Measurements from ENCODE around the gene ASIC1. TPM values are rescaled to one million over a fixed set of nuclear protein-coding genes. Genes with fewer than 3 reads are reported as not detected.
"Not testable (repeated sequence)": the region's sequence is repeated elsewhere in the genome, so short reads cannot be mapped to it uniquely, and the experiment has no call there.

ASIC1 gene
- total RNA-seq, 6 experiments from 2014 or later = 1.3 to 2.4 (median 1.6) TPM

DNA sequence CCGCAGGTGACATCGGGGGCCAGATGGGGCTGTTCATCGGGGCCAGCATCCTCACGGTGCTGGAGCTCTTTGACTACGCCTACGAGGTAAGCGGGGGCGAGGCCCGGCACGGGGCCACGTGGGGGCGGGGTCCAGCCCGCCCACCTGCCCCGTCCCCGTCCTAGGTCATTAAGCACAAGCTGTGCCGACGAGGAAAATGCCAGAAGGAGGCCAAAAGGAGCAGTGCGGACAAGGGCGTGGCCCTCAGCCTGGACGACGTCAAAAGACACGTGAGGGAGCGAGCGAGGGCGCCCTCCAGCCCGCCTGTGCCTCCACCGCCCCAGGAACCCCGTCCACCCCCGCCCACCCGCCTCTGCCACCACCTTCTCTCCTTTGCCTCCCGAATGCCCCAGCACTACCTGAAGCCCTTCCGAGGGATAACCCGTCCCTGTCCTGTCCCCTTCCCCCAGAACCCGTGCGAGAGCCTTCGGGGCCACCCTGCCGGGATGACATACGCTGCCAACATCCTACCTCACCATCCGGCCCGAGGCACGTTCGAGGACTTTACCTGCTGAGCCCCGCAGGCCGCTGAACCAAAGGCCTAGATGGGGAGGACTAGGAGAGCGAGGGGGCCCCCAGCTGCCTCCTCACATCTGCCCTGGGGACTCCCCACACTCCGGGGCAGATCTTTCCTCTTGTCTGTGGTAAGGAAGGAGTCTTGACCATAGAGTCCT lies 23.9 kb downstream of the ASIC1 start:
- Mint-ChIP-seq H3K36me3 (ENCODE audit: low read depth) (no peaks in the 10 kb centered on the region), H3K9me3 (no peaks in the 10 kb centered on the region), H3K27ac (no peak overlapping the region), H3K4me1 (ENCODE audit: low read depth) (peaks cover 14% of the 10 kb centered on the region), H3K27me3 (ENCODE audit: insufficient read depth) (peaks cover 12% of the 10 kb centered on the region), H3K4me3 (no peak overlapping the region)
- DNase-seq = no peak
- TF ChIP-seq, protein P1, sequence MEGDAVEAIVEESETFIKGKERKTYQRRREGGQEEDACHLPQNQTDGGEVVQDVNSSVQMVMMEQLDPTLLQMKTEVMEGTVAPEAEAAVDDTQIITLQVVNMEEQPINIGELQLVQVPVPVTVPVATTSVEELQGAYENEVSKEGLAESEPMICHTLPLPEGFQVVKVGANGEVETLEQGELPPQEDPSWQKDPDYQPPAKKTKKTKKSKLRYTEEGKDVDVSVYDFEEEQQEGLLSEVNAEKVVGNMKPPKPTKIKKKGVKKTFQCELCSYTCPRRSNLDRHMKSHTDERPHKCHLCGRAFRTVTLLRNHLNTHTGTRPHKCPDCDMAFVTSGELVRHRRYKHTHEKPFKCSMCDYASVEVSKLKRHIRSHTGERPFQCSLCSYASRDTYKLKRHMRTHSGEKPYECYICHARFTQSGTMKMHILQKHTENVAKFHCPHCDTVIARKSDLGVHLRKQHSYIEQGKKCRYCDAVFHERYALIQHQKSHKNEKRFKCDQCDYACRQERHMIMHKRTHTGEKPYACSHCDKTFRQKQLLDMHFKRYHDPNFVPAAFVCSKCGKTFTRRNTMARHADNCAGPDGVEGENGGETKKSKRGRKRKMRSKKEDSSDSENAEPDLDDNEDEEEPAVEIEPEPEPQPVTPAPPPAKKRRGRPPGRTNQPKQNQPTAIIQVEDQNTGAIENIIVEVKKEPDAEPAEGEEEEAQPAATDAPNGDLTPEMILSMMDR (IDR thresholded peaks at IDR 0.05) = no peak

- TF ChIP-seq, protein P1 (IDR thresholded peaks at IDR 0.05) = no peak
- H3K9me3 Mint-ChIP-seq = no peaks in the 10 kb centered on the region
- H3K4me1 Mint-ChIP-seq (ENCODE audit: low read depth) = peaks cover 28% of the 10 kb centered on the region
- peaks cover 9% of the 10 kb centered on the region for H3K27me3 Mint-ChIP-seq (ENCODE audit: insufficient read depth)
- H3K27ac Mint-ChIP-seq = no peak overlapping the region
- no peak overlapping the region for H3K4me3 Mint-ChIP-seq
- DNase-seq = no peak
- H3K36me3 Mint-ChIP-seq (ENCODE audit: low read depth) = peaks cover 7% of the 10 kb centered on the region
Observed at GRCh38 chr12:50082644-50083043, 25.2 kb downstream of the ASIC1 start.

DNA sequence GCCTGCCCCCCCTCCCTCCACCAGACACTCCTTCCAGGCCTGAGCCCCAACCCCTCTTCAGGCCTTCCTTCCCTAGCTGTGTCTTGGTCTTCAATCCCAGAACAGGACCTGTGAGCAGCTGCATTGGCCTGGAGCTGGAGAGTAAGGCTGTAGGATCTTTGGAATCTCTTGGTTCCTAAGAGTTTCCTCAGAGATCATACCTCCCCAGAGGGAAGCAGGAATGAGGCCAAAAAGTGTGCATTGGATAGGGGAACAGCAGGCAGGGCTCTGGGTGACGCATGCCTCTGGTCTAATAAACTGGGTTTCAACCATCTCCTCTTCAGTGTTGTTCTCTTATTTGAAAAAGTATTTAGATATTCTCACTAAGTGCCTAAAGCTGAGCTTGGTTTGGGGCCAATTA lies 25.9 kb downstream of the ASIC1 start:
- peaks cover 7% of the 10 kb centered on the region for H3K36me3 Mint-ChIP-seq (ENCODE audit: low read depth)
- H3K4me1 Mint-ChIP-seq (ENCODE audit: low read depth) = peaks cover 35% of the 10 kb centered on the region
- peak overlapping the region; percentile 83 for H3K4me3 Mint-ChIP-seq
- peak overlapping the region; percentile 73 for H3K27ac Mint-ChIP-seq
- H3K9me3 Mint-ChIP-seq = no peaks in the 10 kb centered on the region
- H3K27me3 Mint-ChIP-seq (ENCODE audit: insufficient read depth) = peaks cover 9% of the 10 kb centered on the region
- DNase-seq = peak; percentile 43
- TF ChIP-seq, protein P1 (IDR thresholded peaks at IDR 0.05) = no peak

DNA sequence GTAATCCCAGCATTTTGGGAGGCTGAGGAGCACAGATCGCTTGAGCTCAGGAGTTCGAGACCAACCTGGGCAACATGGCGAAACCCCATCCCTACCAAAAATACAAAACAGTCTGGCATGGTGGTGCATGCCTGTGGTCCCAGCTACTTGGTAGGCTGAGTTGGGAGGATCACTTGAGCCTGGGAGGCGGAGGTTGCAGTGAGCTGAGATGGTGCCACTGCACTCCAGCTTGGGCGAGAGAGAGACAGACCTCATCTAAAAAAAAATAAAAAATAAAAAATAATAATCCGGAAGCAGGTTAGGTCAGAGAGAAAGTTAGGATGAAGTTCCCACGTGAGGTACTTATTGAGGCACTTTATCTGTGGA lies 27.0 kb downstream of the ASIC1 start:
- not testable (repeated sequence) for H3K27me3 Mint-ChIP-seq (ENCODE audit: insufficient read depth); H3K9me3 Mint-ChIP-seq; DNase-seq
- Mint-ChIP-seq H3K4me1 (ENCODE audit: low read depth) (peaks cover 45% of the 10 kb centered on the region), H3K4me3 (peak overlapping the region; percentile 92), H3K27ac (peak overlapping the region; percentile 95), H3K36me3 (ENCODE audit: low read depth) (peaks cover 15% of the 10 kb centered on the region)

- TF ChIP-seq, protein P1 (IDR thresholded peaks at IDR 0.05) = peak; percentile 53
- DNase-seq = peak; percentile 83
- Mint-ChIP-seq H3K27ac (peak within 1 kb of the TSS; percentile 95), H3K4me3 (peak within 1 kb of the TSS; percentile 92), H3K36me3 (ENCODE audit: low read depth) (peaks cover 15% of the 10 kb centered on the region), H3K9me3 (no peaks in the 10 kb centered on the region), H3K27me3 (ENCODE audit: insufficient read depth) (no peaks in the 10 kb centered on the region; the same call in 1 of the 2 replicates), H3K4me1 (ENCODE audit: low read depth) (peaks cover 49% of the 10 kb centered on the region)
Observed at GRCh38 chr12:50084775-50085614, 27.6 kb downstream of the ASIC1 start, which contains the start of gene SMARCD1. TSS of gene SMARCD1 (plus strand) at chr12:50085342. CDS start at chr12:50085370, 28 bp downstream.

Measured in HFFc6 (cell line).